ENCODE data around the gene FOXF2.

Gene FOXF2

DNA sequence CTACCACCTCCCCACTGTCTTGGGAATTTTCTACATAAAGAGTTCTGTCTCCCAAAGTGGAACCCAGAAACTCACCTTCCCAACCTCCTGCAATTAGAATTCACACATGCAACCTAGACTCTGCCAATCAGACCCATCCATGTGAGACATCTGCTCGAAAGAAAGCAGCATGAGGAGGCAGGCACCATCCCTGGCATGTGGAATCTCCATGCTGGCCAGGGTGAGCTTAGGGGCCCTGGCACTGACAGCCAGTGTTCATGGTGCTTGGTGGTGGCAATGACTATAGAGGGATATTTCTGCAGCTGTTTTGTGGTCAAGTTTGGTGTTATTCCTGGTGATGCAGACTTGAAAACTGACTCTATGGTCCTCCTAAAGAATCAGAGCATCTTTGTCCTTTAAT, 17.4 kb upstream of the FOXF2 start:
- H3K4me3 ChIP-seq (ENCODE audit: low read depth, low read length): no peak overlapping the region

DNA sequence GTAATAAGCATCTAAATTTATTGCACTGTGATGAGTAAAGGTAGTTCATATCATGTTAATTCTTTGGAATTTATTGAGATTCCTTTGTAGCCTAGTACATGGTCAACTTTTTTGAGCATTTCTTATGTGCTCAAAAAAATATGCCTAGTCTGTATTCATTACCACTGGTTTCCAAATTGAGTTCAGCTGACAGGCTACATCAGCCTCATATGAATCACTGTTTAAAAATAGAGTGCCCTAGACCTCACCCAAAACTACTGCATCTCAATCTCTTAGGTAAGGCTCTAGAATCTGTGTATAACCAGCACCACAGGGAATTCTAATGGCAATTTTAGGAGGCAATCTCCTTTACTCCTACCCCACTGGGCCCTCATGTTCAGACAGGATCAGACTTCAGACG, 16.7 kb upstream of the FOXF2 start:
- no peak overlapping the region for H3K4me3 ChIP-seq (ENCODE audit: low read depth, low read length)
- TF ChIP-seq, protein P1, sequence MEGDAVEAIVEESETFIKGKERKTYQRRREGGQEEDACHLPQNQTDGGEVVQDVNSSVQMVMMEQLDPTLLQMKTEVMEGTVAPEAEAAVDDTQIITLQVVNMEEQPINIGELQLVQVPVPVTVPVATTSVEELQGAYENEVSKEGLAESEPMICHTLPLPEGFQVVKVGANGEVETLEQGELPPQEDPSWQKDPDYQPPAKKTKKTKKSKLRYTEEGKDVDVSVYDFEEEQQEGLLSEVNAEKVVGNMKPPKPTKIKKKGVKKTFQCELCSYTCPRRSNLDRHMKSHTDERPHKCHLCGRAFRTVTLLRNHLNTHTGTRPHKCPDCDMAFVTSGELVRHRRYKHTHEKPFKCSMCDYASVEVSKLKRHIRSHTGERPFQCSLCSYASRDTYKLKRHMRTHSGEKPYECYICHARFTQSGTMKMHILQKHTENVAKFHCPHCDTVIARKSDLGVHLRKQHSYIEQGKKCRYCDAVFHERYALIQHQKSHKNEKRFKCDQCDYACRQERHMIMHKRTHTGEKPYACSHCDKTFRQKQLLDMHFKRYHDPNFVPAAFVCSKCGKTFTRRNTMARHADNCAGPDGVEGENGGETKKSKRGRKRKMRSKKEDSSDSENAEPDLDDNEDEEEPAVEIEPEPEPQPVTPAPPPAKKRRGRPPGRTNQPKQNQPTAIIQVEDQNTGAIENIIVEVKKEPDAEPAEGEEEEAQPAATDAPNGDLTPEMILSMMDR (IDR thresholded peaks at IDR 0.05; ENCODE audit: low read depth, low read length): no peak

More for the DNA sequence above, 17.4 kb upstream of the FOXF2 start:
- TF ChIP-seq, protein P1 (IDR thresholded peaks at IDR 0.05; ENCODE audit: low read depth, low read length): no peak

DNA sequence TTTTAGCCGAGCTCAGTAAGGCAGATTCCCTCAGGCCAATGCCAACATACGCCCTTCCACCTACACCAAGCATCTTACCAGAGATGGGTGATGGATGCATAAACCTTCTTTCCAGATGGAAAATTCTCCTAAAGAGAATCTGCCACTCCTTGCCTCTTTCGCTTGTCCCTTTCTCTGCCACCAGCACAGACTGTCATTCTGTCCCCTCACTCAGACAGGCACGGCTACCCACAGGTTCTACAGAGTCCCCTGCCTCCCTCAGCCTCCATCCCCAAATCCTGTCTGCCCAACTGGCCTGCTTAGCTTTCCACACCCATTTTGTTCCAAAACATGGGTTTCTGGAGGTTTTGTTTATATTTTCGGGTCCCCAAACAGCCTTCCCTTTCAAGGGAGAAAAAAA, 12.7 kb upstream of the FOXF2 start:
- H3K4me3 ChIP-seq (ENCODE audit: low read depth, low read length): no peak overlapping the region
- TF ChIP-seq, protein P1 (IDR thresholded peaks at IDR 0.05; ENCODE audit: low read depth, low read length): no peak

DNA sequence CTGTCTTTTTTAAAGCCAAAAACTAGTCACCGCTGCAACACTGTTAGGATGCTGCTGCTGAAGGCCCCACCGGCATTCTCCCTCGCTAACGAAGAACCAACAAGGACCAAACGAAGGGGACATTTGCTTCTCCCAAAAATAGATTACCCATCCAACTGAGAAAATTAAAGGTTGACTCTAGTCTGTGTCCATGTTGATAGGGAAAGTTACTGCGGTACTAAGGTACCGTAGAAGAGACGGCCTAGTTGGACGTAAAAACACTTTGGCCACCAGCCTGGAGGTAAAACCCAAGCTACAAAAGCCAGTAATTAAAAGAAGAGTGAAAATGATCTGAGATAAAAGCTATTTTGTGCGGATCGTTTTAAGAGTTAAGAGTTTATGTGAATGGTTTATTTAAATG, 11.8 kb upstream of the FOXF2 start:
- H3K4me3 ChIP-seq (ENCODE audit: low read depth, low read length): no peak overlapping the region
- TF ChIP-seq, protein P1 (IDR thresholded peaks at IDR 0.05; ENCODE audit: low read depth, low read length): no peak

DNA sequence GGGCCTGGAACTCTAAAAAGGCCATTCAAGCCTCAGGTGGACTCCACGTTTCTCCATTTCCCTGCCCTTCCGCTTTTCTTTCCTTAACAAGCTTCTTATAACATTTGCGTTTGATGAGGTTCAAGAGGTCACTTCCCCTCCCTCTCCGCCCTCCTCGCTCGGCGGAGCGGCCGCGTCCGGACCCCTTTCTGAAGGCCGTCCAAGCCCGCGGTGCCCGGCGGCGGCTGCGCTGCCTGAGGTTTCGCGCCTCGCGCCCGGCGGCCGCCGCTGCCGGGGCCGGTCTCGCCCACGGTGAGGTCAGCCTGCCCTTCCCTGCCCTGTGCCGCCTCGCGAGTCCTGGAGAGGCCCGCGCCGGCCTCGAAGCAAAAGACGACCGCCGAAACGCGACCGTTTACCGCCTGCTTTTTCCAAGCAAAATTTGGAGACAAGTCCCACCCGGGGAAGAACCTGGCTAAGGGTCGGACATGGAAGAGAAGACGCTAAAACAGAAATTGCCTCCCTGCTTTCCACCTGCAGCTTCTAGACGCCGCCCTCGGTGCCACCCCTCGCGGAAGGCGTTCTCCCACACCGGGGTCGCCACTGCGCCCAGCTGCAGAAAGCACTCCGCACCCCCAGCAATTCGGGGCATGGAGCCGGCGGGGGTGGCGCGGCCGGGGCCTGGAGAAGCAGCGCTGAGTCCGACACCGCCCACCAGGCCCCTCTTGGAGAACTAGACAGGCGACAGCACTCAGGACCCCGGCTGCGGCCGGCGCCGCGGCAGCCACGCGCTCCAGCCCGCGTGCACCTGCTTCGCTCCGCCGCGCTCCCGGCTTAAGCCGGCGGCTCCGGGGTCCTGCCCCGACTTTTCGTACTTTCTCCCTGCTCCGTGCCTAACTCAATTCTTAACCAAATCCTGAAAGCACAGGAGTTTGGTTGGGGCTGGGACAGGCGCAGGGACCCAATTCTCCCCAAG, 11.0 kb upstream of the FOXF2 start:
- TF ChIP-seq, protein P1 (IDR thresholded peaks at IDR 0.05; ENCODE audit: low read depth, low read length): no peak
- no peak overlapping the region for H3K4me3 ChIP-seq (ENCODE audit: low read depth, low read length)

DNA sequence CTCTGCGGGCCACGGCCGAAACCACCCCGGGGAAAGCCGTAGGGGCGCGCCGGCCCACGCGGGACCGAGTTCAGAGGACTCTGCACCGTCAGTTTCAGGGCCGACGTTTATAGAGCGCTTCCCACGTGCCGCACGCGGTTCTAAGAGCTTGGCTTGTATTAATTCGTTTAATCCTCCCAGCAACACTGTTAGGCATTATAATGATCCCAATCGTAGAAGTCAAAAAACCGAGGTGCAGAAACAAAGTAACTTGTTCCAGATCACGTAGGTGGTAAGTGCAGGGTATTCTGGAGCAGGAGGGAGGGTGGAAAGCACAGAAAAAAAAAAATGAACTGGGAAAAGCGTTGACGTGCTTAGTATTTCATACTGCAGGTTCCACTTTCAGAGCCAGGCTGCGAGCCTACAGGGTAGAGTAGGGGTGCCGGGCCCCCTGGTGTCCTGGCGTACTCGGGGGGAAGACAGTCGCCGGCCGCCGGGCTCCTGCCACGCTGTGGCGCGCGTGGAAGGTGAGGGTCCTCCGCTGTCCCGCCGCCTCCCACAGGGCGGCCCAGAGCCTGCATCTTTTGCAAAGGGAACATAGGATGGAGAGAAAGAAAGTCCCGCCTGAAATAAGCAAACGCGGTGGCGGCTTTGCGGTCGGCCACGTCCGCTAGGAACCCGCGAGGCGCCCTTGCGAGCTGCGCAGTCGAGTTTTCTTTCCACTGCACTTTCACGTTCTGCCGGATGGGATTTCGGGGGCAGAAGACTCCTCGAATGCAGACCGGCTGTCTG, 10.2 kb upstream of the FOXF2 start:
- H3K4me3 ChIP-seq (ENCODE audit: low read depth, low read length): no peak overlapping the region
- TF ChIP-seq, protein P1 (IDR thresholded peaks at IDR 0.05; ENCODE audit: low read depth, low read length): no peak

DNA sequence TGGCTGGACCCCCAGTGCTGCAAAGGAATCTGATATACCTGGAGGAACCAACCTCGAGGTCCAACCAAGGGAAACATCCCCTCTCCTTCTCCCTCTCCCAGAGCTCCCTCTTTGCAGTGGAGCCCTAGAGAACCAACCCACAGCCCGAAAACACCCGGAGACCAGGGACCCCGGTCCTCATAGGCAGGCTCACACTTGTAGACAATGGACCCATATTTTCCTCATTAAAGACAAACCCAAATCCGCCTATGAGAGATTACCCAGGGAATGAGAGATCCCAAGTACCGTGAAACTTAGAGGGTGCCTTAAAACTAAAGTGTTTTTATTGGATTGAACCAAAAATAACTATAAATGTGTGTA, 9.6 kb upstream of the FOXF2 start:
- H3K4me3 ChIP-seq (ENCODE audit: low read depth, low read length): no peak overlapping the region

More for the DNA sequence above, 9.6 kb upstream of the FOXF2 start:
- TF ChIP-seq, protein P1 (IDR thresholded peaks at IDR 0.05; ENCODE audit: low read depth, low read length): no peak

Data from WI38 (cell line).